ENCODE data around the gene PCCA. TPM values are rescaled to one million over a fixed set of nuclear protein-coding genes. Genes with fewer than 3 reads are reported as not detected.

PCCA gene
- total and polyA plus RNA-seq, 2 donors (not counting 3 experiments of a cell fraction or from before 2014, with no cell fraction given) = 5.7 to 20.2 TPM

DNA sequence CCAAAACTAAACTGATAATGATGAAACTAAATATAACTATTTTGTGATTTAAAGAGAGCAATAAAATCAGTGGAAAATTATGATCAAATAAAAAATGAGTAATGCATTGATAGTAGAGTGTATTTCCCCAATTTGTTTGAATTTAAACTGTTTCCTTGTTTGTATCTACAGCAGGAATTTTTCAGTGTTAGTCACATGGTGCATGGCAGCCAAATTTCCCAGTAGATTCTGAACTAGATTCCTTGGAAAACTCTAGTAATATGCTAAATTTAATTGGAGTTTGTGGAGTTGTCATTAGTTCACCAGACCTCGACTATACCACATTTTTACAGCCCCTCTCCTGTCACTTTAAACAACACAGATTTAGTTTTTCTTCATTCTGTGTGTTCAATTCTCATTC lies 156.2 kb downstream of the PCCA start:
- dilution Hi-C loops (cut with MboI; ENCODE audit: extremely low pct_ligation_motif_present, low sequenced_read_pairs) = no loop called here
- Histone ChIP-seq H3K27me3 (ENCODE audit: control insufficient read depth in 2 of 2, insufficient read depth in 2 of 2, low read length in 2 of 2) (no peaks in the 10 kb centered on the region), H2AFZ (ENCODE audit: low read depth, low read length) (no peak overlapping the region), H4K20me1 (replicated peaks; ENCODE audit: control insufficient read depth, extremely low read depth, insufficient read depth, low read length) (no peaks in the 10 kb centered on the region), H3K27ac (ENCODE audit: insufficient read depth, low read depth, low read length) (no peak overlapping the region), H3K9ac (replicated peaks; ENCODE audit: extremely low read depth, insufficient read depth, low read length) (no peak overlapping the region), H3K79me2 (ENCODE audit: control insufficient read depth, insufficient read depth, low read length) (no peaks in the 10 kb centered on the region), H3K4me3 (replicated peaks in 1 of 3; ENCODE audit: insufficient read depth in 1 of 3, low read depth in 1 of 3, low read length in 3 of 3) (no peak overlapping the region), H3K9me1 (replicated peaks; ENCODE audit: control insufficient read depth, extremely low read depth, insufficient read depth, low read length) (no peaks in the 10 kb centered on the region), H3K4me1 (ENCODE audit: control insufficient read depth, extremely low read depth, insufficient read depth, low read length) (peaks cover 9% of the 10 kb centered on the region), H3K36me3 (ENCODE audit: control insufficient read depth in 2 of 2, extremely low read depth in 1 of 2, insufficient read depth in 2 of 2, low read length in 2 of 2) (no peaks in the 10 kb centered on the region), H3K9me3 (replicated peaks; ENCODE audit: control insufficient read depth, insufficient read depth, low read length) (no peaks in the 10 kb centered on the region), H3K4me2 (ENCODE audit: insufficient read depth, low read length) (no peak overlapping the region)
- ChIA-PET POLR2A (interaction anchor here (1.0 kb wide), 1 partner anchor 148 kb away, joined by 7 read pairs; no protein-coding TSS in a partner anchor), CTCF (no interaction called here)
- TF ChIP-seq FOS (IDR thresholded peaks at IDR 0.05; ENCODE audit: borderline replicate concordance, insufficient read depth, low read length) (no peak), GATA2 (IDR thresholded peaks at IDR 0.05; ENCODE audit: insufficient read depth, insufficient read length, low read depth, low read length) (no peak), EZH2 (IDR thresholded peaks at IDR 0.05; ENCODE audit: borderline replicate concordance, low read depth, low read length, severe bottlenecking) (no peak), POLR2A (IDR thresholded peaks at IDR 0.05; ENCODE audit: low read depth, low read length) (no peak), POLR2AphosphoS5 (IDR thresholded peaks at IDR 0.05; ENCODE audit: insufficient read depth, low read depth, low read length) (no peak), MYC (IDR thresholded peaks at IDR 0.05; ENCODE audit: low read depth, low read length) (no peak), JUN (IDR thresholded peaks at IDR 0.05; ENCODE audit: borderline replicate concordance, insufficient read depth, insufficient read length, low read depth) (no peak)
- TF ChIP-seq, protein P1, sequence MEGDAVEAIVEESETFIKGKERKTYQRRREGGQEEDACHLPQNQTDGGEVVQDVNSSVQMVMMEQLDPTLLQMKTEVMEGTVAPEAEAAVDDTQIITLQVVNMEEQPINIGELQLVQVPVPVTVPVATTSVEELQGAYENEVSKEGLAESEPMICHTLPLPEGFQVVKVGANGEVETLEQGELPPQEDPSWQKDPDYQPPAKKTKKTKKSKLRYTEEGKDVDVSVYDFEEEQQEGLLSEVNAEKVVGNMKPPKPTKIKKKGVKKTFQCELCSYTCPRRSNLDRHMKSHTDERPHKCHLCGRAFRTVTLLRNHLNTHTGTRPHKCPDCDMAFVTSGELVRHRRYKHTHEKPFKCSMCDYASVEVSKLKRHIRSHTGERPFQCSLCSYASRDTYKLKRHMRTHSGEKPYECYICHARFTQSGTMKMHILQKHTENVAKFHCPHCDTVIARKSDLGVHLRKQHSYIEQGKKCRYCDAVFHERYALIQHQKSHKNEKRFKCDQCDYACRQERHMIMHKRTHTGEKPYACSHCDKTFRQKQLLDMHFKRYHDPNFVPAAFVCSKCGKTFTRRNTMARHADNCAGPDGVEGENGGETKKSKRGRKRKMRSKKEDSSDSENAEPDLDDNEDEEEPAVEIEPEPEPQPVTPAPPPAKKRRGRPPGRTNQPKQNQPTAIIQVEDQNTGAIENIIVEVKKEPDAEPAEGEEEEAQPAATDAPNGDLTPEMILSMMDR (IDR thresholded peaks at IDR 0.05; ENCODE audit: extremely low read depth in 1 of 2, insufficient read depth in 1 of 2, low read depth in 1 of 2, low read length in 2 of 2) = no peak
- TF ChIP-seq, protein P2, sequence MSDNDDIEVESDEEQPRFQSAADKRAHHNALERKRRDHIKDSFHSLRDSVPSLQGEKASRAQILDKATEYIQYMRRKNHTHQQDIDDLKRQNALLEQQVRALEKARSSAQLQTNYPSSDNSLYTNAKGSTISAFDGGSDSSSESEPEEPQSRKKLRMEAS (IDR thresholded peaks at IDR 0.05; ENCODE audit: insufficient read depth, insufficient read length) = no peak
- BruUV-seq (replicated peaks) = no TSS peak
- FAIRE-seq = no peak
- DNase-seq (ENCODE audit: low read depth, low spot score) = no peak
- intact Hi-C loops (cut with micrococcal nuclease) = loop anchor here (2.0 kb wide), 1 partner anchor 270 kb away; no protein-coding TSS in a partner anchor
